ENCODE measurements around the gene CD300A. TPM values are rescaled to one million over a fixed set of nuclear protein-coding genes. Genes with fewer than 3 reads are reported as not detected.

The CD300A gene
- total RNA-seq, 2 donors from 2014 or later, result not detected

DNA sequence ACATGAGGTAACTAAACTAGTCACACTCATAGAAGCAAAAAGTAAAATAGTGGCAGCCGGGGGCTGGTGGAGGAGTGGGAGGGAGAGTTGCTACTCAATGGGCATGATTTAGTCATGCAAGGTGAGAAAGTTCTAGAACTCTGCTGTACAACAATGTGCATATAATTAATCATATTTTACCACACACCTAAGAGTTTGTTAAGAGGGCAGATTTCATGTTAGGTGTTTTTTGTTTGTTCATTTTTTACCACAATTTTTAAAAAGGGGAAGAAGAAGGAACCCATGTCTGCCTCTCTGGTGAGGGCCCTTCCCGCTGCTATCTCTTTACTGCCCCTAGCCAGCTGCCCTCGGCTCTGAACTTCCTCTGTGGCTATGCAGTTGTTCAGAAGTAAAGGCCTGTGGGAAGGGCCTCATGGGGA lies 53.6 kb downstream of the CD300A start:
- no peaks in the 10 kb centered on the region for H3K4me1 Mint-ChIP-seq
- peaks cover 16% of the 10 kb centered on the region for H3K9me3 Mint-ChIP-seq
- WGBS, 2 experiments (ENCODE audit: insufficient coverage in 1 of 2, insufficient read length in 1 of 2), result 87% methylated on average over 3 of the region's 3 CpGs; no CpG with 5 or more reads in 1 of the 2 experiments

DNA sequence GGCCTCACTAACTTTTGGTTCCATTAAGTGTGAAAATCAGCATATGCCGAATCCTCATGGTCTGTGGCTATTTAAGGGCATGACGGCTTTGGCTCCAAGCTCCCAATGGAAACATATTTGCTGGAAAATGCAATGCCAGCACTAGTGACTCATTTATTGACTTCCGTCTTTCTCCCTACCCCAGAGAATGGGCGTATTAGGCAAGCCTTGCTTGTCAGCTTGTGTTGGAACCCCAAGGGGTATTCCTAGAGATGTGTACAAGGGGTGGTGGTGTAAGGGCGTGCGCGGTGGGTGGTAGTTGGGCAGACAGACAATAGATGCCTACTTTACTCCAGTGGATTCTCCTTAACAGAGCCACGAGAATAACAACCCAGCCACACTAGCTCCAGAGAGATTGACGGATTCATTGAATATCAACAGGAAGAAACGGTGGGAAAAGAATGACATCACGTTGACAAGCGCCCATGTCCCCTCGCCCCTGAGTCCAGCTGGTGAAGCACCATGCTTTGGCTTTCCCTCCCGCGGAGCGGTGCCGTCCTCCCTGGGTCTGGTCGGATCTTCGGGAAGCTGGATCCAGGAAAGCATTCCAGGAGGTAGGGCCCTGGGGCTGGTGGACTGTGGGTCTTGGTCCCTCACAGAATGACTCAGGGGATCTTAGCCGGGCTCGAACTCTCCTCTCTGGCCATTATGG lies 54.5 kb downstream of the CD300A start:
- Mint-ChIP-seq H3K36me3 (ENCODE audit: low read depth) (no peaks in the 10 kb centered on the region), H3K4me1 (no peaks in the 10 kb centered on the region), H3K4me3 (no peak overlapping the region), H3K27me3 (ENCODE audit: insufficient read depth) (peaks cover 42% of the 10 kb centered on the region), H3K27ac (no peak overlapping the region), H3K9me3 (peaks cover 14% of the 10 kb centered on the region)
- H3K27ac ChIP-seq (ENCODE audit: low read depth, low read length), result no peak overlapping the region
- H3K9ac ChIP-seq (ENCODE audit: extremely low read depth, low read length, poor library complexity, severe bottlenecking), result no peak overlapping the region
- H3K36me3 ChIP-seq (ENCODE audit: control insufficient read depth, insufficient read depth, low read length), result no peaks in the 10 kb centered on the region
- TF ChIP-seq, protein P1, sequence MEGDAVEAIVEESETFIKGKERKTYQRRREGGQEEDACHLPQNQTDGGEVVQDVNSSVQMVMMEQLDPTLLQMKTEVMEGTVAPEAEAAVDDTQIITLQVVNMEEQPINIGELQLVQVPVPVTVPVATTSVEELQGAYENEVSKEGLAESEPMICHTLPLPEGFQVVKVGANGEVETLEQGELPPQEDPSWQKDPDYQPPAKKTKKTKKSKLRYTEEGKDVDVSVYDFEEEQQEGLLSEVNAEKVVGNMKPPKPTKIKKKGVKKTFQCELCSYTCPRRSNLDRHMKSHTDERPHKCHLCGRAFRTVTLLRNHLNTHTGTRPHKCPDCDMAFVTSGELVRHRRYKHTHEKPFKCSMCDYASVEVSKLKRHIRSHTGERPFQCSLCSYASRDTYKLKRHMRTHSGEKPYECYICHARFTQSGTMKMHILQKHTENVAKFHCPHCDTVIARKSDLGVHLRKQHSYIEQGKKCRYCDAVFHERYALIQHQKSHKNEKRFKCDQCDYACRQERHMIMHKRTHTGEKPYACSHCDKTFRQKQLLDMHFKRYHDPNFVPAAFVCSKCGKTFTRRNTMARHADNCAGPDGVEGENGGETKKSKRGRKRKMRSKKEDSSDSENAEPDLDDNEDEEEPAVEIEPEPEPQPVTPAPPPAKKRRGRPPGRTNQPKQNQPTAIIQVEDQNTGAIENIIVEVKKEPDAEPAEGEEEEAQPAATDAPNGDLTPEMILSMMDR (conservative IDR thresholded peaks at IDR 0.05), result no peak
- WGBS, 2 experiments (ENCODE audit: insufficient coverage in 1 of 2, insufficient read length in 1 of 2), result 93% methylated on average over 17 to 21 of the region's 21 CpGs
- H3K4me1 ChIP-seq (ENCODE audit: control insufficient read depth, insufficient read depth, low read length), result no peaks in the 10 kb centered on the region
- H3K27me3 ChIP-seq (ENCODE audit: control insufficient read depth, insufficient read depth, low read length, poor library complexity, severe bottlenecking), result peaks cover 5% of the 10 kb centered on the region
- H3K4me3 ChIP-seq (ENCODE audit: low read length), result no peak overlapping the region
- no peaks in the 10 kb centered on the region for H3K9me3 ChIP-seq (ENCODE audit: control insufficient read depth, low read length)
- DNase-seq, result no peak

More for the DNA sequence above, 53.6 kb downstream of the CD300A start:
- Histone ChIP-seq H3K4me1 (ENCODE audit: control insufficient read depth, insufficient read depth, low read length) (no peaks in the 10 kb centered on the region), H3K27ac (ENCODE audit: low read depth, low read length) (no peak overlapping the region), H3K4me3 (ENCODE audit: low read length) (no peak overlapping the region), H3K27me3 (ENCODE audit: control insufficient read depth, insufficient read depth, low read length, poor library complexity, severe bottlenecking) (peaks cover 9% of the 10 kb centered on the region), H3K36me3 (ENCODE audit: control insufficient read depth, insufficient read depth, low read length) (no peaks in the 10 kb centered on the region), H3K9ac (ENCODE audit: extremely low read depth, low read length, poor library complexity, severe bottlenecking) (no peak overlapping the region), H3K9me3 (ENCODE audit: control insufficient read depth, low read length) (peaks cover under 1% of the 10 kb centered on the region)
- Mint-ChIP-seq H3K27ac (no peak overlapping the region), H3K27me3 (ENCODE audit: insufficient read depth) (peaks cover 39% of the 10 kb centered on the region), H3K36me3 (ENCODE audit: low read depth) (no peaks in the 10 kb centered on the region), H3K4me3 (no peak overlapping the region)
- TF ChIP-seq, protein P1 (conservative IDR thresholded peaks at IDR 0.05), result no peak
- DNase-seq, result no peak

DNA sequence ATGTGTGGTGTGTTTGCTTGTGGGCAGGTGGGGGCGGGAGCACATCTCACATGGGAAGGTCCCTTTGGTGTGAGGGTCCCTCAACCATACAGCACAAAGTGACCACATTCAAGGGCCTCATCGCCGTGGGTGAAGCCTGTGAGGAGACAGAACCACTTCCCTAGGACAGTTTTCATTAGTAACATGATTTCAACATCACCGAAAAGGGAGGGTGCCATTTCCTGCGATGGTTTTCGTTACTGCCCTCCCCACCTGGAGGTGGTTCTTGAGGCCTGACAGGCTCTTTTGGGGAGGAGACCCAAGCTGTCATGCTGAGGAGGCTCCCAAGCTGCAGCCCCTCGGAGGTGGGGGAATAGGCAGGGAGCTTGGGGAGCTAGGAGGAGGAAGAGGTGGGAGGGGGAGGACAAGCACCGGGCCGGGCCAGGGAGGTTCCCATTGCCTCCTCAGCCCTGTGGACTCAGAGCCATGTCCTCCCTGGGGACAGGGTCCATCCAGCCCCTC lies 55.3 kb downstream of the CD300A start:
- peak; percentile 32 for DNase-seq
- H3K9ac ChIP-seq (ENCODE audit: extremely low read depth, low read length, poor library complexity, severe bottlenecking), result no peak overlapping the region
- peaks cover 11% of the 10 kb centered on the region for H3K9me3 Mint-ChIP-seq
- H3K4me3 ChIP-seq (ENCODE audit: low read length), result no peak overlapping the region
- peaks cover 36% of the 10 kb centered on the region for H3K27me3 Mint-ChIP-seq (ENCODE audit: insufficient read depth)
- H3K36me3 ChIP-seq (ENCODE audit: control insufficient read depth, insufficient read depth, low read length), result no peaks in the 10 kb centered on the region
- H3K9me3 ChIP-seq (ENCODE audit: control insufficient read depth, low read length), result no peaks in the 10 kb centered on the region
- H3K27ac Mint-ChIP-seq, result no peak overlapping the region
- WGBS, 2 experiments (ENCODE audit: insufficient coverage in 1 of 2, insufficient read length in 1 of 2), result 82 to 94% methylated on average over 3 to 9 of the region's 9 CpGs
- no peak overlapping the region for H3K27ac ChIP-seq (ENCODE audit: low read depth, low read length)
- H3K4me1 Mint-ChIP-seq, result no peaks in the 10 kb centered on the region
- no peaks in the 10 kb centered on the region for H3K36me3 Mint-ChIP-seq (ENCODE audit: low read depth)
- H3K4me3 Mint-ChIP-seq, result no peak overlapping the region
- TF ChIP-seq, protein P1 (conservative IDR thresholded peaks at IDR 0.05), result no peak
- H3K27me3 ChIP-seq (ENCODE audit: control insufficient read depth, insufficient read depth, low read length, poor library complexity, severe bottlenecking), result peaks cover 5% of the 10 kb centered on the region
- H3K4me1 ChIP-seq (ENCODE audit: control insufficient read depth, insufficient read depth, low read length), result no peaks in the 10 kb centered on the region

Data from endodermal cell (in vitro differentiated cells).